H9 (cell line): ENCODE measurements around the gene RMND5A. TPM values are rescaled to one million over a fixed set of nuclear protein-coding genes. Genes with fewer than 3 reads are reported as not detected.

Experiments
- DNase-seq: peaks from one replicate; pipeline ENCODE4 v3.0.0-alpha.2; 2017
- H2AFZ ChIP-seq: one replicate; pipeline ENCODE4 v1.6.1; 2013; ENCODE audit warnings: mild to moderate bottlenecking, low read length, control low read depth, moderate library complexity
- H2AK5ac ChIP-seq: 2 replicates; pipeline ENCODE4 v1.6.1; 2013; ENCODE audit warnings: low read length, control low read depth, mixed read lengths; ENCODE audit not compliant: insufficient read length
- H2BK120ac ChIP-seq: one replicate; pipeline ENCODE4 v1.6.1; 2013; ENCODE audit warnings: low read depth, mild to moderate bottlenecking, low read length, control low read depth, inconsistent platforms; ENCODE audit not compliant: poor library complexity, severe bottlenecking
- H2BK12ac ChIP-seq: 2 replicates; pipeline ENCODE4 v1.6.1; 2013; ENCODE audit warnings: low read length, control low read depth, mixed read lengths, low read depth; ENCODE audit not compliant: insufficient read length
- H2BK15ac ChIP-seq: 2 replicates; pipeline ENCODE4 v1.6.1; 2013; ENCODE audit warnings: low read depth, low read length, control low read depth
- H2BK20ac ChIP-seq: one replicate; pipeline ENCODE4 v1.6.1; 2013; ENCODE audit warnings: low read depth, mild to moderate bottlenecking, low read length, control low read depth, inconsistent platforms; ENCODE audit not compliant: poor library complexity, severe bottlenecking
- H2BK5ac ChIP-seq: 2 replicates; pipeline ENCODE4 v1.6.1; 2013; ENCODE audit warnings: low read length, control low read depth, mixed read lengths; ENCODE audit not compliant: insufficient read length
- H3K14ac ChIP-seq: 2 replicates; pipeline ENCODE4 v1.6.1; 2013; ENCODE audit warnings: low read length, control low read depth; ENCODE audit not compliant: insufficient read depth
- H3K18ac ChIP-seq: 2 replicates; pipeline ENCODE4 v1.6.1; 2013; ENCODE audit warnings: low read depth, mild to moderate bottlenecking, mixed read lengths, low read length, control low read depth; ENCODE audit not compliant: insufficient read length
- H3K23ac ChIP-seq: 2 replicates; pipeline ENCODE4 v1.6.1; 2013; ENCODE audit warnings: low read length, control low read depth, mixed read lengths, low read depth; ENCODE audit not compliant: insufficient read length
- H3K23me2 ChIP-seq: 2 replicates; pipeline ENCODE4 v1.6.1; 2013; ENCODE audit warnings: low read depth, mild to moderate bottlenecking, mixed read lengths, low read length, control low read depth; ENCODE audit not compliant: insufficient read length, poor library complexity, severe bottlenecking
- H3K27ac ChIP-seq: 2 replicates; pipeline ENCODE4 v1.5.1; 2013; ENCODE audit warnings: low read length, control low read depth, mixed read lengths, low read depth; ENCODE audit not compliant: insufficient read length
- H3K27me3 ChIP-seq: 2 replicates; pipeline ENCODE4 v1.6.1; 2013; ENCODE audit warnings: low read length, control low read depth, inconsistent platforms; ENCODE audit not compliant: insufficient read depth
- H3K4ac ChIP-seq: 2 replicates; pipeline ENCODE4 v1.6.1; 2013; ENCODE audit warnings: low read depth, mild to moderate bottlenecking, control low read depth, inconsistent platforms, low read length, moderate library complexity
- H3K4me1 ChIP-seq: 2 replicates; pipeline ENCODE4 v1.6.1; 2013; ENCODE audit warnings: low read length, control low read depth, inconsistent platforms; ENCODE audit not compliant: insufficient read depth
- H3K4me2 ChIP-seq: 2 replicates; pipeline ENCODE4 v1.6.1; 2013; ENCODE audit warnings: low read length, control low read depth, mixed read lengths; ENCODE audit not compliant: insufficient read length, insufficient read depth
- H3K56ac ChIP-seq: 2 replicates; pipeline ENCODE4 v1.6.1; 2013; ENCODE audit warnings: low read depth, mild to moderate bottlenecking, mixed read lengths, low read length, control low read depth; ENCODE audit not compliant: insufficient read length
- H3K79me1 ChIP-seq: 2 replicates; pipeline ENCODE4 v1.6.1; 2013; ENCODE audit warnings: low read depth, mild to moderate bottlenecking, moderate library complexity, low read length, control low read depth, inconsistent platforms; ENCODE audit not compliant: insufficient read depth, poor library complexity, severe bottlenecking
- H3K79me2 ChIP-seq: 2 replicates; pipeline ENCODE4 v1.6.1; 2013; ENCODE audit warnings: low read length, control low read depth, inconsistent platforms; ENCODE audit not compliant: insufficient read depth
- H3K9ac ChIP-seq: 2 replicates; pipeline ENCODE4 v1.6.1; 2013; ENCODE audit warnings: low read length, control low read depth, mixed read lengths; ENCODE audit not compliant: insufficient read length; ENCODE audit errors: extremely low read depth
- H3K9me3 ChIP-seq: one replicate; pipeline ENCODE4 v1.6.1; 2013; ENCODE audit warnings: low read depth, low read length, inconsistent platforms; ENCODE audit not compliant: control insufficient read depth
- H3T11ph ChIP-seq: one replicate; pipeline ENCODE4 v1.6.1; 2013; ENCODE audit warnings: mild to moderate bottlenecking, low read length, control low read depth, inconsistent platforms
- H4K20me1 ChIP-seq: one replicate; pipeline ENCODE4 v1.6.1; 2013; ENCODE audit not compliant: control insufficient read depth, insufficient read length, insufficient read depth
- H4K5ac ChIP-seq: 2 replicates; pipeline ENCODE4 v1.6.1; 2013; ENCODE audit warnings: low read depth, mild to moderate bottlenecking, mixed read lengths, low read length, control low read depth; ENCODE audit not compliant: insufficient read length
- H4K8ac ChIP-seq: replicated peaks from 2 replicates; pipeline ENCODE4 v1.6.1; 2013; ENCODE audit warnings: low read length, control low read depth, mixed read lengths, low read depth; ENCODE audit not compliant: insufficient read length
- H4K91ac ChIP-seq: 2 replicates; pipeline ENCODE4 v1.6.1; 2013; ENCODE audit warnings: low read depth, mild to moderate bottlenecking, moderate library complexity, mixed read lengths, low read length, control low read depth; ENCODE audit not compliant: insufficient read length
- H3K27ac Mint-ChIP-seq, 3 experiments: 2 replicates in 2 of 3; 3 replicates in 1 of 3; pipeline ENCODE4 v1.8.0; 2020 to 2021; ENCODE audit warnings: mixed read lengths in 3 of 3, mild to moderate bottlenecking in 1 of 3, moderate library complexity in 1 of 3
- H3K27me3 Mint-ChIP-seq: 2 replicates; pipeline ENCODE4 v1.8.0; 2021; ENCODE audit warnings: low read depth, mild to moderate bottlenecking, moderate library complexity, mixed read lengths
- H3K36me3 Mint-ChIP-seq, 3 experiments: 2 replicates in 2 of 3; 3 replicates in 1 of 3; pipeline ENCODE4 v1.8.0; 2020 to 2021; ENCODE audit warnings: low read depth in 3 of 3, mixed read lengths in 3 of 3; ENCODE audit not compliant: insufficient read depth in 1 of 3
- H3K4me1 Mint-ChIP-seq, 2 experiments: 2 replicates each; pipeline ENCODE4 v1.8.0; 2020; ENCODE audit warnings: mixed read lengths in 2 of 2
- H3K4me3 Mint-ChIP-seq, 2 experiments: 2 replicates in 1 of 2; 3 replicates in 1 of 2; pipeline ENCODE4 v1.8.0; 2020 to 2021; ENCODE audit warnings: mild to moderate bottlenecking in 2 of 2, mixed read lengths in 2 of 2, moderate library complexity in 1 of 2
- H3K9me3 Mint-ChIP-seq, 2 experiments: 2 replicates in 1 of 2; 3 replicates in 1 of 2; pipeline ENCODE4 v1.8.0; 2020; ENCODE audit warnings: mild to moderate bottlenecking in 2 of 2, mixed read lengths in 2 of 2, moderate library complexity in 1 of 2
- WGBS: extraction: QIAGEN DNeasy Blood & Tissue Kit; methylation state at CpG from one replicate; pipeline ENCODE4 v1.1.7; 2013; ENCODE audit warnings: missing lambda C conversion rate, low lambda C conversion rate, mixed read lengths; ENCODE audit not compliant: insufficient read length; ENCODE audit errors: extremely low coverage; 5-methylcytosine and 5-hydroxymethylcytosine counted together
- total RNA-seq: library from RNA; stranded (reverse); gene quantifications from 2 replicates; pipeline ENCODE4 v1.2.1, GENCODE V29; 2021
- TF ChIP-seq, protein P1 (sequence below): fragments of 200-600 bp; sonication (generic); conservative IDR thresholded peaks from 3 replicates; pipeline ENCODE4 v1.8.0; 2021; ENCODE audit warnings: antibody characterized with exemption, mild to moderate bottlenecking

The RMND5A gene
- total RNA-seq, 1 experiment from 2014 or later = 48.8 TPM

DNA sequence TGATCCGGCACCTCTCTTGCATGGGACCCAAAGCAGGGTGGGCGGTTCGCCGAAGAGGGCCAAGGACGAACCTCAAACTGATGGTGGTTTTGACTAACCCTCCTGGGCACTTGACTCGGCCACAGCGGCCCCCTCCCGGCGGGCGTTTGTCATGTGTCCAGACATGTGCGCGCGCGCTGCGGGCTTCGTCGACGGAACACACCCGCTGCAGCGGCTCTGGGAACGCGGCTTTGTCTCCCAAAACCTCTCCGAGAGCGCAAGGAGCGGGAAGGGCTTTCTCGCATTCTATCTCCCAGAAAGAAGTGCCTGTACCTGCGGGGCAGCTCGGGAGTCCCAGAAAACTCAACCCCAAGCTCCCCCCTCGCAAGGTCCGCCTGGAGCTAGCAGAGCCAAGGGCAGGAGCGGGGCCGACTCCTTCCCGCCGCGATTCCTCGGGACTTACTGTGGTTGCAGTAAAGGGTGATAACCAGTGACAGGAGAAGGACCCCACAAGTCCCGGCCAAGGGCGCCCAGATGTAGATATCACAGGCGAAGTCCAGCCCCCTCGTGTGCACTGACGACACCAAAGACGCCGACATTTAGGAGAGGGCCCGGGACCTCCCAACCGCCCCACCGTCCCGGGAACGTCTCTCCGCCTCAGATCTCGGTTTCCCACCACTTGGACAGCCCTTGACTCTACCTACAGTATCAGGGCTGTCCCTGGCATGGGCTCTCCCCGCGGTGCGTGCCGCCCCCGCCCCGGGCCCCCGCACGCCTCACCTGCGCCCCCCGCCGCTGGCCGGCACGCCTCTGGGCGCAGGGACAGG, 69.0 kb downstream of the RMND5A start:
- no peak overlapping the region for H3K27ac Mint-ChIP-seq
- H3K23ac ChIP-seq = no peak overlapping the region
- peaks cover 45% of the 10 kb centered on the region; the same call in 1 of the 2 replicates for H3K27me3 ChIP-seq
- no peak overlapping the region for H2AFZ ChIP-seq
- H4K20me1 ChIP-seq = no peaks in the 10 kb centered on the region
- no peak overlapping the region for H4K5ac ChIP-seq
- H2BK120ac ChIP-seq = no peak overlapping the region
- no CpG with 5 or more reads among the region's 64 CpGs for WGBS
- no peak overlapping the region for H2BK12ac ChIP-seq
- H3K4me2 ChIP-seq = peak overlapping the region; percentile 65
- H3K56ac ChIP-seq = no peak overlapping the region
- peaks cover 3 to 4% of the 10 kb centered on the region in 2 experiments; a peak in 2 of 5 replicates for H3K9me3 Mint-ChIP-seq
- DNase-seq = peak; percentile 71
- H2BK20ac ChIP-seq = no peak overlapping the region
- no peak overlapping the region for H2AK5ac ChIP-seq
- H3K4me1 Mint-ChIP-seq = peaks cover 9 to 24% of the 10 kb centered on the region in 2 experiments
- no peaks in the 10 kb centered on the region for H3K79me1 ChIP-seq
- H3T11ph ChIP-seq = no peak overlapping the region
- H3K79me2 ChIP-seq = no peaks in the 10 kb centered on the region
- no peak overlapping the region for H4K91ac ChIP-seq
- no peak overlapping the region for H3K27ac ChIP-seq
- H2BK5ac ChIP-seq = no peak overlapping the region
- H3K23me2 ChIP-seq = peaks cover 5% of the 10 kb centered on the region
- no peak overlapping the region for H3K9ac ChIP-seq
- no peak overlapping the region for H4K8ac ChIP-seq
- H3K4me3 Mint-ChIP-seq = peak overlapping the region; percentile 44 to 74
- H3K36me3 Mint-ChIP-seq = no peaks in the 10 kb centered on the region
- H3K27me3 Mint-ChIP-seq = peaks cover 90% of the 10 kb centered on the region
- no peaks in the 10 kb centered on the region for H3K9me3 ChIP-seq
- no peak overlapping the region for H3K18ac ChIP-seq
- H2BK15ac ChIP-seq = no peak overlapping the region
- TF ChIP-seq, protein P1, sequence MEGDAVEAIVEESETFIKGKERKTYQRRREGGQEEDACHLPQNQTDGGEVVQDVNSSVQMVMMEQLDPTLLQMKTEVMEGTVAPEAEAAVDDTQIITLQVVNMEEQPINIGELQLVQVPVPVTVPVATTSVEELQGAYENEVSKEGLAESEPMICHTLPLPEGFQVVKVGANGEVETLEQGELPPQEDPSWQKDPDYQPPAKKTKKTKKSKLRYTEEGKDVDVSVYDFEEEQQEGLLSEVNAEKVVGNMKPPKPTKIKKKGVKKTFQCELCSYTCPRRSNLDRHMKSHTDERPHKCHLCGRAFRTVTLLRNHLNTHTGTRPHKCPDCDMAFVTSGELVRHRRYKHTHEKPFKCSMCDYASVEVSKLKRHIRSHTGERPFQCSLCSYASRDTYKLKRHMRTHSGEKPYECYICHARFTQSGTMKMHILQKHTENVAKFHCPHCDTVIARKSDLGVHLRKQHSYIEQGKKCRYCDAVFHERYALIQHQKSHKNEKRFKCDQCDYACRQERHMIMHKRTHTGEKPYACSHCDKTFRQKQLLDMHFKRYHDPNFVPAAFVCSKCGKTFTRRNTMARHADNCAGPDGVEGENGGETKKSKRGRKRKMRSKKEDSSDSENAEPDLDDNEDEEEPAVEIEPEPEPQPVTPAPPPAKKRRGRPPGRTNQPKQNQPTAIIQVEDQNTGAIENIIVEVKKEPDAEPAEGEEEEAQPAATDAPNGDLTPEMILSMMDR = no peak
- no peaks in the 10 kb centered on the region for H3K4me1 ChIP-seq
- H3K14ac ChIP-seq = no peak overlapping the region
- no peak overlapping the region for H3K4ac ChIP-seq
